Endothelial cell (in vitro differentiated cells): ENCODE measurements around the gene EFS. TPM values are rescaled to one million over a fixed set of nuclear protein-coding genes. Genes with fewer than 3 reads are reported as not detected.

Experiments
- DNase-seq: peaks from one replicate; pipeline ENCODE4 v3.0.0; 2021; ENCODE audit warnings: low spot score
- H3K27ac Mint-ChIP-seq: one replicate; pipeline ENCODE4 v1.8.0; 2021; ENCODE audit warnings: mixed read lengths, inconsistent platforms; ENCODE audit not compliant: unreplicated experiment
- H3K27me3 Mint-ChIP-seq: one replicate; pipeline ENCODE4 v1.8.0; 2021; ENCODE audit warnings: mild to moderate bottlenecking, moderate library complexity, mixed read lengths, inconsistent platforms; ENCODE audit not compliant: unreplicated experiment
- H3K36me3 Mint-ChIP-seq: one replicate; pipeline ENCODE4 v1.8.0; 2021; ENCODE audit warnings: mild to moderate bottlenecking, low read depth, mixed read lengths, inconsistent platforms; ENCODE audit not compliant: unreplicated experiment
- H3K4me1 Mint-ChIP-seq: one replicate; pipeline ENCODE4 v1.8.0; 2021; ENCODE audit warnings: mild to moderate bottlenecking, mixed read lengths, inconsistent platforms; ENCODE audit not compliant: unreplicated experiment
- H3K4me3 Mint-ChIP-seq: one replicate; pipeline ENCODE4 v1.8.0; 2021; ENCODE audit warnings: mild to moderate bottlenecking, mixed read lengths, inconsistent platforms; ENCODE audit not compliant: unreplicated experiment
- H3K9me3 Mint-ChIP-seq: one replicate; pipeline ENCODE4 v1.8.0; 2021; ENCODE audit warnings: mixed read lengths, inconsistent platforms; ENCODE audit not compliant: unreplicated experiment
- CTCF ChIP-seq: fragments of 200-600 bp; sonication (generic); IDR thresholded peaks from one replicate; pipeline ENCODE4 v1.5.0; 2021; ENCODE audit warnings: antibody characterized with exemption; ENCODE audit not compliant: unreplicated experiment
- total RNA-seq: library from RNA; stranded (reverse); fragmentation: NEBNext Ultra II Directional; extraction: Animal tissue kit (Norgen Biotek cat#: 25700); gene quantifications from one replicate; pipeline ENCODE4 v1.2.1, GENCODE V29; 2021; ENCODE audit not compliant: unreplicated experiment

EFS gene
- total RNA-seq, 1 donor from 2014 or later: 17.8 TPM

- peaks cover 15% of the 10 kb centered on the region for H3K27me3 Mint-ChIP-seq
- no peak overlapping the region for H3K4me3 Mint-ChIP-seq
- H3K36me3 Mint-ChIP-seq: peaks cover 21% of the 10 kb centered on the region
- peaks cover 7% of the 10 kb centered on the region for H3K4me1 Mint-ChIP-seq
- no peak for DNase-seq
- no peak for TF ChIP-seq CTCF
- H3K9me3 Mint-ChIP-seq: no peaks in the 10 kb centered on the region
- H3K27ac Mint-ChIP-seq: no peak overlapping the region
Measured at GRCh38 chr14:23346693-23347405, 18.1 kb downstream of the EFS start.

GRCh38 chr14:23345987-23346692 is 18.8 kb downstream of the EFS start:
- H3K9me3 Mint-ChIP-seq: no peaks in the 10 kb centered on the region
- no peak for TF ChIP-seq CTCF
- H3K36me3 Mint-ChIP-seq: peaks cover 17% of the 10 kb centered on the region
- peaks cover 5% of the 10 kb centered on the region for H3K4me1 Mint-ChIP-seq
- no peak for DNase-seq
- H3K27me3 Mint-ChIP-seq: peaks cover 12% of the 10 kb centered on the region
- H3K4me3 Mint-ChIP-seq: no peak overlapping the region
- H3K27ac Mint-ChIP-seq: no peak overlapping the region

GRCh38 chr14:23344481-23344880 is 20.5 kb downstream of the EFS start:
- Mint-ChIP-seq H3K36me3 (peaks cover 4% of the 10 kb centered on the region), H3K4me3 (no peak overlapping the region), H3K9me3 (no peaks in the 10 kb centered on the region), H3K27me3 (peaks cover 5% of the 10 kb centered on the region), H3K27ac (no peak overlapping the region), H3K4me1 (no peaks in the 10 kb centered on the region)
- no peak for TF ChIP-seq CTCF
- DNase-seq: no peak

- no peak overlapping the region for H3K27ac Mint-ChIP-seq
- no peaks in the 10 kb centered on the region for H3K27me3 Mint-ChIP-seq
- no peaks in the 10 kb centered on the region for H3K9me3 Mint-ChIP-seq
- no peak for TF ChIP-seq CTCF
- DNase-seq: no peak
- no peaks in the 10 kb centered on the region for H3K36me3 Mint-ChIP-seq
- no peak overlapping the region for H3K4me3 Mint-ChIP-seq
- no peaks in the 10 kb centered on the region for H3K4me1 Mint-ChIP-seq
Measured at GRCh38 chr14:23339506-23340268, 25.3 kb downstream of the EFS start.
